Measurements from ENCODE around the gene EPYC.

DNA sequence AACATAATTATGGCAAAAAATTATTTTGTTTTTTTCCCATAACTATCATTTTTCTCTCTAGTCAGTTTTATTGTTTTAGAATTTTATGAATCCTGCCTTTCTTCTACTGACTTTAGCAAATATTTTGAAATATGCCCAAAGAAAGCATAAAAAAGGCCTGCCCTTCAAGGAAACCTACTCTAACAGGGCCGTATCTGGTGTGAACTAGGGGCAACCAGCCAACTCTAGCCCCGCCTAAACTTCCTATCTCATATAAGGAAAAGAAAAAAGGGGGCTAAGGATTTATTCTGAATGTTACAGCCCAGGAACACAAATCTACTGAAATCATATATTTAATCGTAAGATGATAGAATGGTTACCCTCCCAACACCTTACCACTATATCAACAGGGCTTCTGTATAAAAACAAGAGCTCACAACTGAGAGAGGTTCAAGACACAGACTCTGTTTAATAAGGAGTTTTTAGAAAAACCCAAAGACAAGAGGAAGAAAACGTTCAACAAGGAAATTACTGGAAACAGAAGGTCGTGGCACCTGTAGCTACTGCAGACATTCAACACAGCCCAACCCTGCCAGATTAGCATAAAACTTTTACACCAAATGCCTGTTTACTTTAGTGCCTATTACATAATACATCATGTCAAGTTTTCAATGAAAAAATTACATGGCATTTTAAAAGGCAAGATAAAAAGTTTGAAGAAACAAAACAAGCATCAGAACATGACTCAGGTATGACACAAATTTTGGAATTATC is 12.9 kb upstream of the EPYC start:
- TF ChIP-seq POLR2A (IDR thresholded peaks at IDR 0.05; ENCODE audit: low read length) (no peak), GATA1 (IDR thresholded peaks at IDR 0.05; ENCODE audit: low read depth, low read length) (no peak)
